ENCODE results near the gene STEAP3.

The STEAP3 gene

GRCh38 chr2:119294671-119295070, 71.0 kb downstream of the STEAP3 start:
- DNase-seq (ENCODE audit: low read depth), result no peak

- no peak for DNase-seq (ENCODE audit: low read depth)
These were observed 72.2 kb downstream of the STEAP3 start for GRCh38 chr2:119295688-119296375.

- peak; percentile 22 for DNase-seq (ENCODE audit: low read depth)
These were observed 77.8 kb downstream of the STEAP3 start for GRCh38 chr2:119301413-119301812.

GRCh38 chr2:119304847-119305246, 81.2 kb downstream of the STEAP3 start:
- DNase-seq (ENCODE audit: low read depth), result no peak

DNA sequence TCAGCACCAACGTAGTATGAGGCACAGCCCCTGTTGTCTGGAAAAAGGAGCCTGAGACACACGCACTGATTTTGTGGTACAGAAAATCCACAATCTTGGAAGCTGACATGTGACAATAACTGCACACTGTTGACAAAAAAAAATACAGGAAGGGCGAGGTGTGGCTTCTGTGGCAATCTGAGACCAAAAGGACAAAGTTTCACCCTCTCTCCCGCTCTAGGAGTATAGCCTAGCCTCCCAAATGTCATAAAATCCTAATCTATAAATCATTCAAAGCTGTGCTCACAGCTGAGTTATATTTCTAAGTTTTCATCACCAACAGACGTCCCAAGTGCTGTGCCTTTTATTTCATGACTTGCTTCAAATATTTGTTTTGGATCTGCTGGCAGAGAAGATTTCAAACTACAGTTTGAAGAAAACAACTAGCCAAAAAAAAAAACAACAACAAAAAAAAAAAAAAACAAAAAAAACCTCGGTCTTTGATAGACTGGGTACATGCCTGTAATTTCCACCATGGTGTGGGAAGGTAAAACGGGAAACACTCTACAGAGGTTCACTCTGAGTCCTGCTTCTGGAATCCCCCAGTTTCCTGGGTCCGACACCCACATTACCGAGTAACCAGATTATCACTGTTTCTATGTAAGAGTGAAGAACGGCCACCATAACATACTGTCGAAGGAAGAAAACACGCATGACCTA, 82.0 kb downstream of the STEAP3 start:
- DNase-seq (ENCODE audit: low read depth), result no peak

- DNase-seq (ENCODE audit: low read depth), result no peak
These were observed 82.6 kb downstream of the STEAP3 start for GRCh38 chr2:119306196-119306590.

GRCh38 chr2:119307419-119308140, 83.9 kb downstream of the STEAP3 start:
- DNase-seq (ENCODE audit: low read depth), result no peak

GRCh38 chr2:119308793-119309330, 85.2 kb downstream of the STEAP3 start:
- no peak for DNase-seq (ENCODE audit: low read depth)

GRCh38 chr2:119311371-119311770, 87.7 kb downstream of the STEAP3 start:
- DNase-seq (ENCODE audit: low read depth), result no peak

GRCh38 chr2:119311831-119312230, 88.2 kb downstream of the STEAP3 start:
- DNase-seq (ENCODE audit: low read depth), result no peak

Data from EH (cell line).